HG02885 (cell line): ENCODE results near the gene DPYSL5.
"Not testable (repeated sequence)": the region's sequence is repeated elsewhere in the genome, so short reads cannot be mapped to it uniquely, and the experiment has no call there.

Experiments
- ATAC-seq: cut with Tn5 transposase; IDR thresholded peaks from one replicate; pipeline ENCODE4 v1.9.1; 2021; ENCODE audit warnings: mild to moderate bottlenecking; ENCODE audit not compliant: unreplicated experiment, poor library complexity

DPYSL5 gene

GRCh38 chr2:26870585-26871095, 22.7 kb downstream of the DPYSL5 start:
- ATAC-seq = no peak

- ATAC-seq = no peak
Measured at GRCh38 chr2:26873286-26873983, 25.5 kb downstream of the DPYSL5 start.

- ATAC-seq = no peak
Measured at GRCh38 chr2:26874514-26874913, 26.6 kb downstream of the DPYSL5 start.

DNA sequence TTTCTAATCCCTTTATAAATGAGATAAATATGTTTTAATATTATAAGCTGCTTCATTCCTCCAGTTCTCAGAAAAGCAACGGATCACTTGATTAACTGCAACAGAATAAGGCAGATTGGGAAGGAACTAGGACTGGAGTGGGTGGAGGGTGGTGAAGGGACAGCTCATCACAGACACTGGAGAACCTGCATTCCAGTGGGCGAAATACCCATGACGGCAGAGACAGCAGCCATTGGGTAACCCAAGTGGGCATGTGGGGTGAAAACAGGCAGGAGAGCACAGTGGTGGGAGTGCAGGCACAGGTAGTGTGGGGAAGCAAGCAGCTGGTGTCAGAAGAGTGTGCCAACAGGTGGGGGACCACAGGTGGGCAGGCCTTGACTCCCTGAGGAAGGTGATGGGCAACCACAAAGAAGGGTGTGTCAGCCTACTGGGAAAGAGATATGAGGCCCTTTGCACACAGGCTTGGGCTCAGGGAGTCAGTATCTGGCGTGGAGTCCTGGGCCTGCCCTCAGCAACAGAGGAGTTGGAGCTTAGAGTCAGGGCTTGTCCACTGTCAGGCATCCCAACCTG, 27.2 kb downstream of the DPYSL5 start:
- ATAC-seq = no peak

DNA sequence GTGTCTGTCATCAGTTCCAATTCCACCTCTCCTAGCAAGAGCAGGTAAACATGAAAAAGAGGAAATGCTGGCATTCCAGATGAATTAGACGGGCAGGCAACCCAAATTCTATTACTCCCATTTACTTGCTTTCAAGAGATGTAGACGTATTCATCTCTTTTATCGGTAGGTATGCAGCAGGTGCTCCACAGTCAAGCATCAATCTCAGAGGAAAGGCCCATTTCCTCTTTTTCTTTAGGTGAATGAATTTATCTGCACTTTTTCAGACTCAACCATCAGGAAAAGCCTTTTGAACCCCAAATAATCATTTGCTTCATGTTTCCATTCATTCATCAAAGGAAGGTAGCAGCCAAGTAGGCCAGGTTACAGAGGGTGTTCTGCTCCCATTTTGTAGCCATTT, 27.9 kb downstream of the DPYSL5 start:
- ATAC-seq = no peak

DNA sequence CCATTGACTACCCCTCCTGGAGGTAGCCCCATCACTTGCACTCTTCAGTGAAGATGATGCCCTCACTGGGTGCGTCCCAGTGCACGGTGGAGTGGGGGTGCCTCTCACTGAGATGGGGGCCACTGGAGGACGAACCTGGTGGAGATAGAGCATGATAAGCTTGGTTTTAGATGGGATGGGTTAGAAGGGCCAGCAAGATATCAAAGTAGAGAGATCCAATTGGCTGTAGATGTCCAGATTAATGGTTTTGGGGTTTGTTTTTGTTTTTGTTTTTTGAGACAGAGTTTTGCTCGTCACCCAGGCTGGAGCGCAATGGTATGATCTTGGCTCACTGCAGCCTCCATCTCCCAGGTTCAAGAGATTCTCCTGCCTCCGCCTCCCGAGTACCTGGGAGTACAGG, 28.3 kb downstream of the DPYSL5 start:
- ATAC-seq = no peak

- ATAC-seq = no peak
Measured at GRCh38 chr2:26877276-26877675, 29.3 kb downstream of the DPYSL5 start.

- ATAC-seq = no peak
Measured at GRCh38 chr2:26880161-26880560, 32.2 kb downstream of the DPYSL5 start.

- ATAC-seq = no peak
Measured at GRCh38 chr2:26880910-26881435, 33.0 kb downstream of the DPYSL5 start.

GRCh38 chr2:26882220-26882619, 34.3 kb downstream of the DPYSL5 start:
- ATAC-seq = not testable (repeated sequence)

- ATAC-seq = no peak
Measured at GRCh38 chr2:26883956-26884355, 36.0 kb downstream of the DPYSL5 start.

- ATAC-seq = no peak
Measured at GRCh38 chr2:26884486-26884885, 36.6 kb downstream of the DPYSL5 start.

DNA sequence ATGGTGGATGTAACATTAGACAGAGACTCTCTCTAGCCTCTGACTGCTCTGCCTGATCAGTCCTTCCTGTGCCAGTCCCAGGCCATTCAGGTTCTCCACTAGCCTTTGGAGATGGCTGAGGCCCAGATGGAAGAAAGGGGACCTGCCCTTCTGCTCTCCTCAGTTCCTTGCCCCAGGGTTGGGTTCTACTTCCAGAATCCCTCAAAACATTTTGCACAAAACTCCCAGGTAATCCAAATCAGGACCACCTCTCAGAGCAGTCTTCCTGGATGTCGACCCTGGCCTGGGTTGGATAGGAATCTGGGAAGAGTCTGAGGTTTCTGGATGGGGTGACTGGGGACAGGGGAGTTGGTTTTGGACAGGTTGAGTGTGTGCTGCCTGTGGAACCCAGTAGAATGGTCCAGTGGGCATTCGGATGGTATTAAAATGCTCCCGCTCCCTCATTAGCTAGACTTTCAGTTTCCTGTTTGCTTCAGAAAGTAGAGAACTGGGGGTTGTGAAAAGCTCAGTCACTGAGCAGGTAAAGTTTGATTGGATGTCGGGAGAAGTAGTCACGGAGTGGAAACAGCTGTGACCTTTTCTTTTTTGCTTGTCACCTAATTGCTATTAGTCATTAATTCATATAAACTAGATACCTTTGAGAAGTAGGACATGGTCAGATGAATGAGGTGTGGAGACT, 37.9 kb downstream of the DPYSL5 start:
- no peak for ATAC-seq

DNA sequence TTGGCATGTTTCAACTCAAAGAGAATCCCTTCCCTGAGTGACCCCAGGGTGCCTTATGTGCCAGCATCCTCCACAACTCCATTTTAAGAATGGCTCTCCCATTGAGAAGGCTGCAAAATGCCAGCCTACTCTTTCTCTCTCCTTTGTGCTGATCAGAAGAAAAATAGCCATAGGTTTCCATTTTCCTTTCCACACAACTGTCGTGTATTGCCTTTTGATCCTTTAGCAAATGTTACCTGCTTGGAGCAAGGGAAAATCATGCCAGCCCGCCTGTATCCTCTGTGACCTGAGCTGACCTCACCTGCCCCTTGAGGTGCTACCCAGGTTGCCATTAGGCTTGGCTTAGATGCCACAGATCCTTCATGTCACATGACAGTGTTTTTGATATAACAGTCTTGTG, 38.8 kb downstream of the DPYSL5 start:
- no peak for ATAC-seq

GRCh38 chr2:26887151-26887550, 39.2 kb downstream of the DPYSL5 start:
- no peak for ATAC-seq

- no peak for ATAC-seq
Measured at GRCh38 chr2:26889796-26890195, 41.9 kb downstream of the DPYSL5 start.

DNA sequence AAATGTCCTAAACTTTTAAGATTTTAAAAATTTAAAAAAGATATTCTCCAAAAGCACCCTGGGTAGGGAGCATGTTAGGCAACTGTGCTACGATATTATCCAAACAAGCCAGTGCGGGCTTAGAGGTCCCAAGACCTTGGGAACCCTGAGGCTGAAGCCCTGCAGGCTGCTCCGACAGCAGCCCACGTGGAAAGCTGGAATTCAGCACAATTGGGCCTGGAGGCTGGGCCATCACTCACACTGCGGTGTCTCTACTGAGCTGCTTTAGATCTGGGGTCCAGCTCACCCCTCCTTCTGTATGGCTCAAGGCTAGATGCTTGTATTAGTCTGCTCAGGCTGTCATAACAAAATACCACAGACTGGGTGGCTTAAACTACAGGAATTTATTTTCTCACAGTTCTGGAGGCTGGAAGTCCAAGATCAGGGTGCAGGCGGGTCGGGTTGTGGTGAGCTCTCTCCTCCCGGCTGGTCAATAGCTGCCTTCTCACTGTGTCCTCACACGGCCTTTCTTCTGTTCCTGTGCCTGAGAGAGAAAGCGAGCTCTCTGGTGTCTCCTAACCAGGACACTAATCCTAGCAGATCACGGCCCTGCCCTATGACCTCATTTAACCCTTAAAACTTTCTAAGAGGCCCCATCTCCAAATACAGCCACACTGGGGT, 42.5 kb downstream of the DPYSL5 start:
- no peak for ATAC-seq

GRCh38 chr2:26892133-26892532, 44.2 kb downstream of the DPYSL5 start:
- no peak for ATAC-seq

- no peak for ATAC-seq
Measured at GRCh38 chr2:26892922-26893524, 45.1 kb downstream of the DPYSL5 start.

DNA sequence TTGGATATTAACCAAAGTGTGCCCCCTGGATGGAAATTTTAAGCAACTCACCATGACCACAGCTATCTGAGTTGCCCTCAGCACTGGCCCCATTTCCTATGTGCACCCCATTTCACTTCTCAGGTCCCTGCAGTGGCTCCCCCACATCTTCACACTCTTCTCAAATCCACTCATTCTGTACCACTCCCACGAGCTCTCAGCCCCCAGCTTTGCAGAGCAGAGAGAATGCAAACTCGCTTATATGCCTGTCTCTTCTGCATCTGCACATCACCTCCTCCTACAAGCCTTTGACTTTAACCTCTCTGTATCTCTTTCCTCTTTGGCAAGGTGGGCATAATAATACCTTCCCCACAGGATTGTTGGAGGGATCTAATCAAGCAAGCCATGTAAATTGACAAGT, 46.2 kb downstream of the DPYSL5 start:
- ATAC-seq = no peak
